HG03196 (cell line): Measurements from ENCODE around the gene PHLDA3.
A peak's percentile ranks its signal among the peaks of the same experiment; 100 is the strongest.

ENCODE experiments used
- ATAC-seq: cut with Tn5 transposase; IDR thresholded peaks from one replicate; pipeline ENCODE4 v1.9.1; 2021; ENCODE audit not compliant: unreplicated experiment

The PHLDA3 gene

GRCh38 chr1:201468844-201469644 lies at the start of gene PHLDA3:
Gene PHLDA3 (minus strand): TSS chr1:201469188. CDS start chr1:201468786, 402 bp downstream.
- peak; percentile 81 for ATAC-seq

GRCh38 chr1:201518071-201518470 lies 49.1 kb upstream of the PHLDA3 start:
- no peak for ATAC-seq

GRCh38 chr1:201517631-201518030 lies 48.6 kb upstream of the PHLDA3 start:
- no peak for ATAC-seq

- ATAC-seq, result no peak
Measured at GRCh38 chr1:201516511-201517127, 47.6 kb upstream of the PHLDA3 start.

- ATAC-seq, result no peak
Measured at GRCh38 chr1:201515895-201516294, 46.9 kb upstream of the PHLDA3 start.

GRCh38 chr1:201515062-201515750 lies 46.2 kb upstream of the PHLDA3 start:
- no peak for ATAC-seq

- no peak for ATAC-seq
Measured at GRCh38 chr1:201514466-201514865, 45.5 kb upstream of the PHLDA3 start.

GRCh38 chr1:201513498-201514243 lies 44.7 kb upstream of the PHLDA3 start:
- no peak for ATAC-seq

- no peak for ATAC-seq
Measured at GRCh38 chr1:201511941-201512539, 43.1 kb upstream of the PHLDA3 start.

- ATAC-seq, result no peak
Measured at GRCh38 chr1:201511396-201511940, 42.5 kb upstream of the PHLDA3 start.

GRCh38 chr1:201510734-201511133 lies 41.7 kb upstream of the PHLDA3 start:
- no peak for ATAC-seq

- no peak for ATAC-seq
Measured at GRCh38 chr1:201509601-201510374, 40.8 kb upstream of the PHLDA3 start.

- no peak for ATAC-seq
Measured at GRCh38 chr1:201508809-201509208, 39.8 kb upstream of the PHLDA3 start.

- ATAC-seq, result peak; percentile 3
Measured at GRCh38 chr1:201507360-201507675, 38.3 kb upstream of the PHLDA3 start.

- ATAC-seq, result peak; percentile 87
Measured at GRCh38 chr1:201506557-201507359, 37.8 kb upstream of the PHLDA3 start, which contains the start of gene CSRP1. Gene CSRP1 (minus strand): TSS chr1:201507123. CDS start chr1:201496303, 10,820 bp downstream.

- ATAC-seq, result no peak
Measured at GRCh38 chr1:201506092-201506491, 37.1 kb upstream of the PHLDA3 start.

- no peak for ATAC-seq
Measured at GRCh38 chr1:201505503-201505890, 36.5 kb upstream of the PHLDA3 start.

GRCh38 chr1:201504799-201505502 lies 36.0 kb upstream of the PHLDA3 start:
- no peak for ATAC-seq
